GM23338 (cell line): ENCODE measurements around the gene SLC35F4. TPM values are rescaled to one million over a fixed set of nuclear protein-coding genes. Genes with fewer than 3 reads are reported as not detected.

ENCODE experiments used
- ATAC-seq: fragments of 200-7000 bp; cut with Tn5 transposase; 3 replicates; pipeline ENCODE4 v1.9.1; 2020
- DNase-seq: peaks from one replicate; pipeline ENCODE4 v3.0.0-alpha.2; 2015; ENCODE audit warnings: low spot score
- H2AFZ ChIP-seq: fragments of 200-600 bp; sonication (generic); 2 replicates; pipeline ENCODE4 v1.8.0; 2016; ENCODE audit warnings: antibody characterized with exemption, mild to moderate bottlenecking, moderate library complexity
- H3F3A ChIP-seq: fragments of 200-600 bp; sonication (generic); replicated peaks from 2 replicates; pipeline ENCODE4 v1.8.0; 2017; ENCODE audit warnings: antibody characterized with exemption, mixed run types, low read depth
- H3K27ac ChIP-seq: fragments of 200-600 bp; sonication (generic); 2 replicates; pipeline ENCODE4 v1.6.1; 2016; ENCODE audit warnings: low read depth
- H3K27me3 ChIP-seq: fragments of 200-600 bp; sonication (generic); 2 replicates; pipeline ENCODE4 v1.8.0; 2016; ENCODE audit warnings: mild to moderate bottlenecking, mixed run types, moderate library complexity; ENCODE audit not compliant: insufficient read depth
- H3K36me3 ChIP-seq: fragments of 200-600 bp; sonication (generic); 2 replicates; pipeline ENCODE4 v1.8.0; 2016; ENCODE audit warnings: mild to moderate bottlenecking; ENCODE audit not compliant: insufficient read depth
- H3K4me1 ChIP-seq: fragments of 200-600 bp; sonication (generic); 2 replicates; pipeline ENCODE4 v1.8.0; 2016; ENCODE audit warnings: mild to moderate bottlenecking, moderate library complexity; ENCODE audit not compliant: insufficient read depth
- H3K4me2 ChIP-seq: fragments of 200-600 bp; sonication (generic); 2 replicates; pipeline ENCODE4 v1.7.1; 2017; ENCODE audit warnings: mixed run types
- H3K4me3 ChIP-seq: fragments of 200-600 bp; sonication (generic); 2 replicates; pipeline ENCODE4 v1.6.1; 2016; ENCODE audit warnings: mixed run types
- H3K79me2 ChIP-seq: fragments of 200-600 bp; sonication (generic); replicated peaks from 2 replicates; pipeline ENCODE4 v1.8.0; 2017; ENCODE audit warnings: mild to moderate bottlenecking; ENCODE audit not compliant: insufficient read depth
- H3K9me2 ChIP-seq: fragments of 200-600 bp; sonication (generic); 2 replicates; pipeline ENCODE4 v1.8.0; 2017; ENCODE audit not compliant: insufficient read depth
- H4K20me1 ChIP-seq: fragments of 200-600 bp; sonication (generic); replicated peaks from 2 replicates; pipeline ENCODE4 v1.8.0; 2017; ENCODE audit warnings: mild to moderate bottlenecking; ENCODE audit not compliant: insufficient read depth
- H3K27ac Mint-ChIP-seq: 2 replicates; pipeline ENCODE4 v1.8.0; 2020; ENCODE audit warnings: inconsistent platforms, mild to moderate bottlenecking, moderate library complexity, mixed read lengths
- H3K27me3 Mint-ChIP-seq: 3 replicates; pipeline ENCODE4 v1.8.0; 2022; ENCODE audit warnings: low read depth, mild to moderate bottlenecking, moderate library complexity, mixed read lengths, inconsistent platforms; ENCODE audit not compliant: insufficient read depth, poor library complexity
- H3K36me3 Mint-ChIP-seq: 3 replicates; pipeline ENCODE4 v1.8.0; 2021; ENCODE audit warnings: low read depth, mild to moderate bottlenecking, inconsistent platforms, moderate library complexity, mixed read lengths
- H3K4me1 Mint-ChIP-seq: 3 replicates; pipeline ENCODE4 v1.8.0; 2020; ENCODE audit warnings: mild to moderate bottlenecking, inconsistent platforms, mixed read lengths
- H3K4me3 Mint-ChIP-seq: 3 replicates; pipeline ENCODE4 v1.8.0; 2021; ENCODE audit warnings: moderate library complexity, mild to moderate bottlenecking, inconsistent platforms, mixed read lengths
- H3K9me3 Mint-ChIP-seq: 3 replicates; pipeline ENCODE4 v1.8.0; 2020; ENCODE audit warnings: moderate library complexity, mild to moderate bottlenecking, inconsistent platforms, mixed read lengths
- CREB1 ChIP-seq: fragments of 250-450 bp; sonication (Bioruptor Pico); IDR thresholded peaks from 2 replicates; pipeline ENCODE4 v1.5.0; 2020; ENCODE audit warnings: low read depth, mild to moderate bottlenecking, moderate library complexity
- CTCF ChIP-seq, 2 experiments: fragments of 200-600 bp in 1 of 2; sonication (generic) in 1 of 2; conservative IDR thresholded peaks; 2 replicates each; pipeline versions ENCODE4 v1.5.1 to v1.6.1; 2016 to 2017; ENCODE audit warnings: antibody characterized with exemption in 2 of 2, low read depth in 2 of 2, mild to moderate bottlenecking in 2 of 2, moderate library complexity in 1 of 2
- EZH2 ChIP-seq: fragments of 200-600 bp; sonication (generic); IDR thresholded peaks from one replicate; pipeline ENCODE4 v1.8.0; 2017; ENCODE audit warnings: antibody characterized with exemption, mild to moderate bottlenecking, low read depth; ENCODE audit not compliant: unreplicated experiment
- EZH2phosphoT487 ChIP-seq: fragments of 200-600 bp; sonication (generic); IDR thresholded peaks from one replicate; pipeline ENCODE4 v1.8.1; 2018; ENCODE audit warnings: antibody characterized with exemption; ENCODE audit not compliant: unreplicated experiment
- ZNF114 ChIP-seq: fragments of 250-450 bp; sonication (Bioruptor Pico); IDR thresholded peaks from 2 replicates; pipeline ENCODE4 v1.5.0; 2020; ENCODE audit warnings: mild to moderate bottlenecking, moderate library complexity
- ZNF331 ChIP-seq: fragments of 250-450 bp; sonication (Bioruptor Pico); IDR thresholded peaks from 2 replicates; pipeline ENCODE4 v1.5.0; 2020; ENCODE audit warnings: low read depth, mild to moderate bottlenecking, moderate library complexity
- ZNF462 ChIP-seq: fragments of 250-450 bp; sonication (Bioruptor Pico); IDR thresholded peaks from 2 replicates; pipeline ENCODE4 v1.5.0; 2020; ENCODE audit warnings: mild to moderate bottlenecking, moderate library complexity
- polyA plus RNA-seq: library from polyadenylated mRNA; unstranded; fragments of >200 nt; fragmentation: Nextera tagmentation; extraction: Ambion mirVana; gene quantifications from 2 replicates; pipeline ENCODE4 v1.2.1, GENCODE V29; 2016
- total RNA-seq: library from RNA; depleted of rRNA; stranded (reverse); fragments of >200 nt; shearing (Covaris generic); gene quantifications from 2 replicates; pipeline ENCODE4 v1.2.3, GENCODE V29; 2014

Gene SLC35F4
- total and polyA plus RNA-seq, 2 experiments from 2014 or later: 0.10 TPM; not detected in 1

GRCh38 chr14:57526942-57527341 is 338.9 kb downstream of the SLC35F4 start:
- H2AFZ ChIP-seq: peak overlapping the region; percentile 67; the same call in 1 of the 2 replicates
- no peaks in the 10 kb centered on the region for H3K27me3 ChIP-seq
- DNase-seq: peak; percentile 80
- H3K4me1 ChIP-seq: no peaks in the 10 kb centered on the region
- H3K36me3 Mint-ChIP-seq: no peaks in the 10 kb centered on the region
- H3K4me1 Mint-ChIP-seq: no peaks in the 10 kb centered on the region
- H3K27me3 Mint-ChIP-seq: no peaks in the 10 kb centered on the region
- H3K79me2 ChIP-seq: no peaks in the 10 kb centered on the region
- TF ChIP-seq CTCF (conservative IDR thresholded peaks at IDR 0.05; ENCODE audit: low read depth in 2 of 2) (peak; percentile 75 to 80), EZH2 (no peak), ZNF331 (CRISPR knock-in tag) (no peak), EZH2phosphoT487 (no peak), CREB1 (CRISPR knock-in tag) (no peak), ZNF114 (CRISPR knock-in tag) (no peak), ZNF462 (CRISPR knock-in tag) (no peak)
- no peak overlapping the region for H3K4me3 ChIP-seq
- peaks cover 14% of the 10 kb centered on the region; the same call in 2 of the 3 replicates for H3K9me3 Mint-ChIP-seq
- no peaks in the 10 kb centered on the region for H4K20me1 ChIP-seq
- no peak overlapping the region for H3K4me2 ChIP-seq
- H3K27ac ChIP-seq: no peak overlapping the region
- no peak overlapping the region for H3K4me3 Mint-ChIP-seq
- ATAC-seq: peak; percentile 97
- no peaks in the 10 kb centered on the region for H3F3A ChIP-seq
- H3K36me3 ChIP-seq: no peaks in the 10 kb centered on the region
- H3K9me2 ChIP-seq: 0 out of 2 replicates have a peak, but pooled peaks cover 3% of the 10 kb centered on the region
- no peak overlapping the region for H3K27ac Mint-ChIP-seq
